ENCODE results near the gene PRPF40A.
A peak's percentile ranks its signal among the peaks of the same experiment; 100 is the strongest.

Gene PRPF40A

DNA sequence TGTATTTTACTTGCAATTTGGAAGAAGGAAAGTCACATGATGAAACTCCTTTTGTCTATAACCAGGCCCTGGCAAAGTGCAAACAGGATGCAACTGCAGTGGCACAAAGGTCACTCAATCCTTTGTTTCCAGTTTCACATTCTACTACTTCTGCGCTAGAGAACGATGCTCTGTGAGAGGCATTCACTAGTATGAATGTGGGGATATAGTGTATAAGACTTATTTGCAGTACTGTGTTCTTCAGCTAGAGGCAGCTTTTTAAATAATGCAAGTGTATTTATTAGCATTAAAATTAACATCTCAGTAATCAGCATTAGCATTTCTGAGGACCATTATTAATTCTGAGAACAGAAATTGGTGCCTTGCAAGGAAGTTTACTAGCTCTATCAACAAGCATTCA is 68.9 kb downstream of the PRPF40A start:
- no peak for DNase-seq

DNA sequence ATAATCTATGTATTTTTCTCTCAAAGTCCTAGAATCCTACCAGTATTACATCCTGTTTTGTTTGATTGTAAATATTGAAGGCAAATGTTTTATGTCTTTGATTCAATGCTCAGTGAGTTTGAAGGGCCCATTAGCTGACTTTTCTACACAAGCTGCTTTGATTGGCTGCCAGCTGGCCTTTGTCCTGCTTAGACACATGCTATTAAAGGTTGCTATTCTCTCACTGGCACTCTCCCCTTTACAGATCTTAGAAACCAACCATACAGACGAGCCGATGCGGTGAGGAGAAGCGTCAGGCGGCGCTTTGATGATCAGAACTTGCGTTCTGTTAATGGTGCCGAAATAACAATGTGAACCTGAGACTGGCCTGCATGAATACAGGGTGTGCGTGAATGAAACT is 69.7 kb downstream of the PRPF40A start:
- no peak for DNase-seq

DNA sequence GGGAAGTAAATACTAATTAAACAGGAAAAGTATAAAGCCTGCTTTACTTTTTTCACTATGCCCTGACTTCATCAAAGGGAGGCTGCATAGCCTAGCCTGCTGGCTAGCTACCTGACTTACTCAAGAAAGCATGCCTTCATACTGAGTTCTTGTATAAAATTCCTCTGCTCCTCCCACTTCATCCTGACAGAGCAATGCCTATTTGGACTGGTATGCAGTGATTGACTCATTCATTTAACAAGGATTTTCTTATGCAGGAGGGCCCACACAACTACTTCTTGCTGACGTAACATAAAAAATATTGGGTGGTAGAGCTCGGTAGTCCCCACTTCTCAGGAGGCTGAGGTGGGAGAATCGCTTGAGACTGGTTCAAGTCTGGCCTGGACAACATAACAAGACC is 70.5 kb downstream of the PRPF40A start:
- DNase-seq = no peak

DNA sequence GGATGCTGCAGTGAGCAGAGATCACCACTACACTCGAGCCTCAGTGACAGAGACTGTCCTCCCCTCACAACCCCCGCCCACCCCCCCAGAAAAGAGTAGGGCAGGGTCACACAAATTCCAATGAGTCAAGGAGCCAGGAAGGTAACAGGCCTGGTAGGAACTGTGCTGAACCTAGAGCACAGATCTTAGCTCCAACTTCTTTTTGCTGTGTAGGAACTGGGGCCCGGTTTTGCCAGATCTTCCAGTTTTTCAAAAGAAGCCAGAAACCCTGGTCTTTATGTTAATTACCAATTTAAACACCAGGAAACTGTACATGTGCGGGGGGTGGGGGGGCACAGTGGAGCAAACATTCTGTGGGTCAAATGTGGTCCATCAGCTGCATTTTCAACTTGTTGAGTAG is 71.0 kb downstream of the PRPF40A start:
- no peak for DNase-seq

DNA sequence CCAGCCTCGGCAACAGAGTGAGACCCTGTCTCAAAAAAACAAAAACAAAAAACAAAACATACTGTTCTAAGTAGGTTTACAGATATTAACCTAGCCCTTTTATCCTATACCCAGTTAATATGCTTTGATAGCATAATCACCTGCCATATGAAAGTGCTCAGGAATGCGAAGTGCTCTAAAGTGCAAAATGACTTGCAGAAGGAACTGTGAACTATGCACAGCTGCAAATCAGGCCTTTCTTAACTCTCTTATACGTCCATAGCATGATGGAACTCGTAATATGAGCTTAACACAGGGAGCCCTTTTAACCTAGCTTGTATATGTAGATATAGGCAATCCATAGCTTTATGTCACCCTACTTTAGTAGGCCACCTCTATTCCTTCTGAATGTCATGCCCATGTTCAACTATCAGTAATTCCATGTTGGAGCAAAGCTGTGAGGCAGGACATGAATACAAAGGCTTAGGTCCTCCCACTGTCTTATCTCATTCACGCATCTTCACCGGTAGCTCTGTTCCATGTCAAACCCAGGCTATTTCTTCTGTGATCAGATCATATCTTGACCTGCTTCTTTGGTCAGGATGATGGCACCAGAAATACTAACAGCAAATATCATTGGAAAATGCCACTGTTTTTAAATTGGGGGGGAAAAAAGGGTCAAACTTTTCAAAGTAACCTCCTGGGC is 72.9 kb downstream of the PRPF40A start:
- no peak for DNase-seq

DNA sequence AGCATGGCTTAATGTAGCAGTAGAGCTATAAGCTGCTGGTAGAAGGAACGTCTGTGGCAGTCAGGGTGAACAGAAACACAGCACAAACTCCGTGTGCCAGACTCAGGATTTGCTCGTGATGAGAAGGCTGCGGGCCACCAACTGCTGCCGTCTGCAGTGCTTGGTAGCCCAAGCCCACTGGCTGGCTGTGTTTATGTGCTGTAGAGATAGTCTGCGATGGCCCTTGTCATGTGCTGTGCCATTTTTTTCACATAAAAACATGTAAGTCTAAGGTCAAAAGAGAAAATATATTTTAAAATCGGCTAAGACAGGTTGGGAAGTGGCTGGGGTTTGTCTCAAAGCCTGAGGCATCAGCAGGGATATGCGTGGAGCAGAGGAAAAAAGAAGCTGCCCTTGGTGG is 78.7 kb downstream of the PRPF40A start:
- DNase-seq = no peak

DNA sequence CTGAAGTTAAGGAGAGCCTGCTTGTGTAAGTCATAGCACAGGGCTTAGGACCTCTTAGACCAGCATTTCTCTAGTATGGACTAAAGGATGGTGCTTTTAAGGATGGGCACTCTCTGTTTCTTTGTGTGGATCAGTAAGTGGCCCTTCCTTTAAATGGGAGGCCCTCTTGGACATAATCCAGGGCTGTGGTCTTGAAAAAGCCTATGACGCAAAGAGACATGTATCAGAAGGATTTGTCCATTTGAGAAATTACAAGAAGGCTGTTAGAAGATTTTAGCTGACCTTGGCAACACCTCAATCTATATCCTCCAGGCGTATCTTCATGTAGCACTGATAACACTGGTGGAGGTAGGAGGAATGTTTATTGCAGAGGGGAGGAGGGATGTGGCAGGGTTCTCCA is 79.2 kb downstream of the PRPF40A start:
- no peak for DNase-seq

DNA sequence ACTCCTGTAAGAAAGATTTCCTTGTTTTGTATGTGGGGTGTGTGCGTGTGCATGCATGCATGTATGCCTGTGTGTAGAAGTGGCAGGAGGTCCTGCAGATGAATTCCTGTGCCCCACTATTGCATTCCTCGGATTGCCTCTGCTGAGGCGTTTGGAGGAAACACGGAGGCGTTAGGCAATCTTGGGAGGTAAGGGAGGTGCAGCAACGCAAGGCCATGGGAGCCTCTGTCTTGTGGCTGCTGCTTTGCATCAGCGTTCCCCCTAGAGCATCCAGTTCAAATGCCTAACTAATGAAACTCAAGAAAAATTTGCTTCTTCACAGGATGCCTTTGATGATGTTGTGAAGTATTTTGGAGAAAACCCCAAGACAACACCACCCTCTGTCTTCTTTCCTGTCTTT is 80.0 kb downstream of the PRPF40A start:
- DNase-seq = no peak

DNA sequence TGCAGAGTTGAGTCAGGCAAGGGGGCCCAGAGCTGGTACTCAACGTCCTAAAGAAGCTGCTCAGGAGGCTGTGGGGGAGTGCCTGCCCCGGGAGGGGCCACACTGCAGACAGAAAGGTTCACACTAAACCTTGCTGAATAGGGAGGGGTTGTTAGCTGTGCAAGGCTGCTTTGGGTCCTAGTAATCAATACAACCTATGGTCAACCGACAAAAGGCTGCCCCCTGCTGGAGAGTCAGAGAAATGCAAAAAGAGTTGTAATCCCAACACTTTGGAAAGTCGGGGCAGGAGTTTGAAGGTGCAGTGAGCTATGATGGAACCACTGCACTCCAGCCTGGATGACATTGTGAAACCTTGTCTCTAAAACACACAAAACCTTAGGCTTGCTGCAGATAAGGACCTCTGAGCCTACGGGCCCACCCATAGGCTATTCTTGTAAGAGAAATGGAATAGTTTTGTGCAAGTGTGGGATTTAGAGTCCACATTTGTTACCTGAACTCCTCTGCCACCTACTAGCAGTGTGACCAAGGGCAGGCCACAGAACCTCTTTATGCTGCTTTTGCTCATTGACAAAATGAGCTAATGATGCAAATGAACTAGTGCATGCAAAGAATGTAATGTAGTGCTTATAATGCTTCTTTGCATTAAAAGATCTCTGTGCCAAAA is 81.5 kb downstream of the PRPF40A start:
- DNase-seq = peak; percentile 76 to 78

DNA sequence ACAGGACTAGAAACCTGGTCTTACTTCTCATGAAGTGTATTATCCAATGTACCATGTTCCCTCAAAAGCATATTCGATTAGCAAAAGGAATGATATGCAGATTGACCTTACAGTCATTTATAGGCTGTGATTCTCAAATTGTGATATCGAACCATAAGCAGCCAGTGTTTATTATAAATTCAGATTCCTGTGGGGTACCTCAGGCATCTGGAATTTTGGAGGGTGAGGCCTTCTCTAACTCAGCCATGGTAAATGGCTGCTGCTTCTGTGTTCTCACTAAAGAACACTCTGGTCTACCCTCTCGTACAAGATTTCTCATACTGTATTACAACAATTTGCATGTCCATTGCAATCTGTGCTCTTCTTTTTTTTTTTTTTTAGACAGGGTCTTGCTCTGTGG is 84.5 kb downstream of the PRPF40A start:
- no peak for DNase-seq

DNA sequence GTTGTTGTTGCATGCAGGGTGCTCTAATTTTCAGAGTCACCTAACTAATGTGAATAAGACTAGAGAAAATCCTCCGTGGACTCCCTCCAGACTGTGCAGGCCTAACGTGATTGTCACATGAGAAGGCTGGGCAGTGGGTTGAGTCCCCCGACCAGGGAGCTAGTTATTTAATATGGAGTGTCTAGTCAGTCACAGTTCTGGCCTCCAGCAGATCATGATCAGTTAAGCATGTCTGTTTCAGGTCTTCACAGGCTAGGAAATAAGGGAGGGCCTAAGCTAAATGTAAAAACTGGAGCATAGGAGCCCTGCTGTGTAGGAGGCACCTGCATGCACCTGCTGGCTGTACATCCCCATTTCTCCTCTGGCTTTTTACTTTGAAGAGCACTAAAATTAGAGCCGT is 86.8 kb downstream of the PRPF40A start:
- DNase-seq = no peak

DNA sequence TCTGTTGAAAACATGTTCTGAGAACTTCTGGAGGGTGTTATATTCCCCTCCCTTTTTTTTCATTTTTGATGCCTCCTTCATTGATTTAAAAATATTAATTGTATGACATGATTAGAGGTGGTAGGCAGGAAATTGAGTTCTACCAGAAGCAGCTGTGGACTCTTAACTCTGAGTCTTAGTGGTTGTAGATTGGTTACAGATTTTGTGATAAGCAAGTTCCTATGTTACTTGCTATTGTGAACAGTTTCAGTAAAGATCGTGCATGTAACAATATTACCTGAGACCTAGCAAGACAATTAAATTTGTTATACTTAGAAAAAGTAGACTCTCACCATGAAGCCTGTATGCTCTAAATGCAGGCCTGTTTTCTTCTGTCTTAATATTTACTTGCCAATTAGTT is 88.1 kb downstream of the PRPF40A start:
- DNase-seq = no peak

DNA sequence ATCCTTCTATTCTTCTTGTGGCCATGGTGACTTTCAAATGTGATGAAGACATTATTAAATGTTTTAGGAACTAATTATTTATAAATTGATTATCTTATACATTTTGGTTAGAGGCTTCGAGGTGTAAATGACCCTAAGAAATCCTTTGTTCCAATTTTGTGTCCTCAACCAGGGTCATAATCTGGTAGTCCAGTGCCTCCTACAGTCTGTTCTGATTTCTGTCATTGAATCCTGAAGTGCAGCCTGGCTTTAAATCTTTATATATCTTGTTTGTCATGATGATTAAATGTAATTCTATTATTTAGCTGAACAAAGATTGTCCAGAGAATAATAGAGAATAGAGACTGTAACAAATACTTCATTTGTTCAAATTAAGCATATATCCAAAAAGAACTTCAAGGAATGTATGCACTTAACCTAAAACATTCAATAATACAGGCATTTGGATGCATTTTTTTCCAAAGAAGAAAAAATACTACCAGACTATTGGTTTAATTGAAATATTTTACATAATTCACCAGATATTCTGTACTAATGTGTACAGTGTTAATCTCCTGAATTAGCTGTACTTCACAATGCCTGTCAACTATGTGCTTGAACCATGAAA is 89.8 kb downstream of the PRPF40A start:
- DNase-seq = no peak

DNA sequence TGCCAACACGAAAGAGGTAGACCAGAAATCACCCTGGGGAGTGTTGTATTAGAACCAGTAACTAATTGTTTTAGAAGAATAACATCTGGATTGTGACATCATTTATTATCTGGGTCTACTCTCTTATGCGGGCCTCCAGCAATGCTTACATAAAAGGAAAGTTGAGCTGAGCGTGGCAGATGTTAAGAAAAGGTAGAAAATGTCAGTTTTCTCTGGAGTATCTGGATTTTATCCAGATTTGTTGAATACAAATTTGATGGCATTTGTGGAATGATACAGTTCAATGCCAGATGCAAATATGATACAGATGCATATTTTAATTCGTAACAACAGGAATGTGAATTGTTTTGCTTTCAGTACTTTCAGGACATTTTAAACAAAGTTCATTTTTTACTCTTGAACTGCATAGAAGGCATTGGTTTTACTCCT is 90.3 kb downstream of the PRPF40A start:
- DNase-seq = no peak

DNA sequence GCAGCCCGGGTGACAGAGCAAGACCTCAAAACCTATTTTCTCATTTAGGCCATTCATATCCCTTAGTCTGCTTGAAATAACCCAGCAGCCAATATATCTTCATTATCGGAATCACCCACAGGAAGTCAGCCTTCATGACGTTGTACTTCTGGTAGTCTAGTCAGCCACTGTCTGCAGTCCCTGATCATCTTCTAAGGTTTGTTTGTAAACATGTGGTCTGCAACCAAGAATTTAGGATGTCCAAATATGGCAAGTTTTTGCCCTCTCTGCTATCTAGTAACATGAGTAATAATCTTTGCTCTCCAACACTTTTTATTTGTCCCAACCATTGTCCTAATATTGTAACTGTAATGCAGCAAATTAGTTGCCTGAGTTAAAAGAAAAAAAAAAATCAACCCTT is 92.5 kb downstream of the PRPF40A start:
- DNase-seq = no peak

DNA sequence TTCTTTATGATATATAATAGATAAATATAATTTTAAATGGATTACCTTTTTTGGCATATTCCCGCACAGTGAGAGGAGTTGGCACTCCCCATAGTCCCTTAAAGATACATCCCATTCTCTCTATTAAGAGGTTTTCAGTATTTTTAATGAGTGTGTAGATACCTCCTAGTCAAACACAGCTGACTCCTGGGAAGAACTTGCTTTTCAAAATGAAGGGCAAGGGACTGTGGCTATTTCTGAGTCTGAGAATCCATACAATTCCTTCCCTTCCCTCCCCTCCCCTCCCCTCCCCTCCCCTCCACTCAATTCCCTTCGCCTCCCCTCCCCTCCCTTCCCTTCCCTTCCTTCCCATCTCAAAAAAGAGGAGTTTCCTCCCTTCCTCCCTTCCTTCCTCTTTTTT is 93.5 kb downstream of the PRPF40A start:
- no peak for DNase-seq

DNA sequence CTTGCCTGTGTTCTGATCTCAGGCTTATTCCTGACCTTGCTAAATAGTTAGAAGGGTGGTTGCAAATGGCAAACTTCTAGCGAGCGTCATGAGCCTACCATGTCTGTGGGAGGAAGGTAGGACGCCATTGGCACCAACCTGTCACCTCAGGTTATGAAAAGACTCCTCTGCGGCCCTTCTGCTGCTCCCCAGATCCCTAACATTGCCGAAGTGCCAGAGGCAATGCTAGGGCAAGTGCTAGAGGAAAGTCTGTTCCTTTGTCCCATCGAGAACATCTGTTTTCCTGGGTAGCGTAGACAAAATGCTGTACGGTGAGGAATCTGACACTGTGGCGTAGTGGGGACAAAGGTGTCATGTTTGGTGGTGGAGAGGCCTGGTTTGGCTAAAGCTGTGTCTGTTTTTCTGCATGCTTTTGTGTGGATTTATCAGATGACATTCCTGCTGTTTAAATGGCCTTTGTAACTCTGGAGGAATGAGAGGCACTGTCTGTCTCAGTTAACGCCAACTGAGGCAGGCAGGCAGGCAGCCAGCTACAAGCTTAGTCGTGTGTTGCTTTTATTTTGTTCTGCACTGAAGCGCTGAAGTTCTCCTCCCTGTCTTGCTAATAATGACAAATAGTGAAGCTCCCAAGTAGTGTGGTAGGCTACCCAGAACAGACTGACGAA is 94.1 kb downstream of the PRPF40A start:
- no peak for DNase-seq

DNA sequence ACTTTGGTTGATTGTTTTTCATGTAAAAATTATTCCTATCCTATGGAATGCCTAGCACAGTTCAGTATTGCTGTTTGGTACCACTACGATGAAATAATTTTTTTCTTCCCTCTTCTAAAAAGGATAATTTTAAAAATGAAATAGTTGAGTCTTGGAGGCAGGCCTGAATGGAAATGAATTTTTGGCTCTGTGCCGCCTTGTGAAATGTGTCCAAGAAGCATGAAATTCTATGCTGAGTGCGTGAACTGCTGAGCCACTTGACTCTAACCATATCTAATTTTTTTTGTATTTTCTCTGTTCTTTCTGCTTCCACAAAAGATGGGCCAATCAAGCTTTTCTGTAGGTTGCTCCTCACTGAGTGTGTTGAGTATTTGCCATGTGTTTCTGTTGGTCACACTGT is 95.0 kb downstream of the PRPF40A start:
- no peak for DNase-seq

DNA sequence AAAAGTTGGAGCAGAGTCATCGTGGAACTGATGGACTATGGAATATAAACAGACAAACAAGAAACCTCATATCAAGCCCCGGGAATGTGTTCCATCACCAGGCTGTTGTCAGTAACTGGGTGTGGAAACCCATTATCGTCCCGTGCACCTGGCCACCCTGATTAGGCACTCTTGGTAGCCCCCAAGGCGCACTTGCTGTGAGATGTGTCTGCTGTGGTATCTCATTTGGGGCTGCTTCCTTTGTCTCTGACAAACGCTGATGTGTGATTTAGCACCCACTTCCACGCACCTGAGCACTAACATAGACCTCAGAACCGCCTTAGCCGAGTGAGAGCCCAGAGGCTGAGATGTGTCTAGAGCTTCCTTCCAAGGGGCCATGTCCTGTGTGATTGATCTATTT is 96.3 kb downstream of the PRPF40A start:
- no peak for DNase-seq

DNA sequence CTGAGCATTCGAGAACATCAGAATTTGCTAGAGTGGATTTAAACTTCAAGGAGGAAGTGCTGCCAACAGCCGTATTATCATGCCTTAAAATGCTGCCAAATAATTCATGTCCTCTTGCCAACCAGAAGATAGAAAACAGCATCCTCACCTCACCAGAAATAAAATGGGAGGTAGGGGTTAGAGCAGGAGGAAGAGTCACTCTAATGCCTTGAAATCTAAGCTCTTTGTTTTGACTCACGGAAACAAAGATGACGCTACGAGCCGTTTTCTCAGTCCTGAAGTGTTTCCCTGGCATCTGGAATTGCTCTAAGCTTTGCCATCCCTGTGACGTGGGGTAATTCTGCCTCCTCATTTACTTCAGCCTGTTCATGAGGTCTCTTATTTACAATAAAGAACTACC is 97.1 kb downstream of the PRPF40A start:
- no peak for DNase-seq

DNA sequence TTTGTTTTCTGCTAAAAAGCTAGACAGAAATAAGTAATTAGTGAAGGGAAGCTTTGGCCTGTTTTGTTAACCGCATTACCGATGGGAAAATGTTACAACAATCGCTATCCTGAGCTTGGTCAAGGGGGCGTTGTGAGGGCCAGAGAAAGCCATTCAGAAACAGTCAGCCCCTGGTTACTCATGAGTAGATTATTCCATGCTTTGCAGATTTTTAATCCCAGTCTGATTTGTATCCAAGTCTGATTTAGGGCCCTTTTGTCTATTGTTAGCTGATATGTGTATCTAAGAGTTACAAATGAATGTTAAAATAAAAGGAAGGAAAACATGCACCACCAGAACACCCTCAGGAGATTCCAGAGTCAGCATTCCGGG is 99.1 kb downstream of the PRPF40A start:
- DNase-seq = no peak

DNA sequence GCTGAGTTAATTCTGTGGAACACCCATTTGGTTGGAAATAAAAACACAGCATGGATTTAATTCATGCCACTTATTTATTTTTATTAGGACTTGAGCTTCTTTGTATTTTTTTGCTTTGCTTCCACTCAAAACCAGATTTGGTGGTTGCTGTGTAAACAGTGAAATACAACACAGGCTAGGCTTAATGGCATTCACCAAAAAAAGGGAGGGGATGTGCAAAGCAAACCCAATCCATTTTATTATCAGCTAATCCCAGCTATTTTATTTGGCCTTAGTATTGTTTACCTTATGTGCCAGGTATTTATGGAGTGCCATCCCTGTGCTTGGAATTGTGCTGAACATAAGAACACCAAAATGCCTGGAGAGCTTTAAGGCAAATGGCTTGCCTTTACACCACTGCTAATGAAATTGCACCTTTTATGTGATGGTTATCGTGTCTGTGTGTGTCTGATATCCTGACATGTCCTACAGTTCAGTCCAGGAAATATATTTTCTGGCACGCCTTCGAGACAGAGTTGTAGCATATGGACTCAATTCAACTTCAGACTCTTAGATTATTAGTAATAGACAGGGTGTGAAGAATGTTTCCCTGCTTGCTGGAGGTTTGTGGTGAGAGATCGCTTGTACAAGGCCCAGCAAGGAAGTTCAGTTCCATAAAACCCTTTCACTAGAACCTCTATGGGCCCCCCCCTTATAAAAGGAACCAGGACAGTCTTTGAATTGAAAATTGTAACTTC is 99.6 kb downstream of the PRPF40A start:
- no peak for DNase-seq

DNA sequence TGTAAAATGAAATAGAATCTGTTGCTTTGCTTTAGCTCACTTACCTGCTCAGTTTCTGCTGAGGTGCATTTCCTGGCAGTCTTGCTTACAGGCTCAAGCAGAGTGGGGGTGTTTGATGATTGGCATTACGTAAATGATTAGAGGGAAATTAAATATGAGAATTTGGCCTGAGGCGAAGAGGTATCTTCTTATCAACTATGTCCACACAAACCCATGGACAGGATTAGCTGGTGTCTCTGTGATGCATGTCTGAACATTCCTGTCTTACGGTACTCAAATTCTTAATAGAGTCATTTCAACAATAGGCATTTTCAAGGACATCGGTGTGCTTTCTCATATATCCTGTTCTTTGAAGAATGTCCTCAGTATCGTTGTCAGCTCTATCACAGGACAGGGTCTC is 102.1 kb downstream of the PRPF40A start:
- no peak for DNase-seq

Data from activated T-cell treated with anti-CD3 and anti-CD28 coated beads, Interleukin-2, amount 50 U/mL, for 48 hours (primary cell).